Mucosa of rectum (tissue), 2 donors: Measurements from ENCODE around the gene BCAR3.
A peak's percentile ranks its signal among the peaks of the same experiment; 100 is the strongest.

ENCODE experiments used
- H3K27ac ChIP-seq, 2 donors: one replicate each; pipeline ENCODE4 v1.7.0; 2013; ENCODE audit warnings: inconsistent platforms in 2 of 2, low read depth in 2 of 2, low read length in 2 of 2
- H3K27me3 ChIP-seq, 2 donors: one replicate each; pipeline ENCODE4 v1.7.0; 2013; ENCODE audit warnings: low read length in 2 of 2; ENCODE audit not compliant: control insufficient read depth in 2 of 2, insufficient read depth in 2 of 2
- H3K36me3 ChIP-seq, 2 donors: one replicate each; pipeline ENCODE4 v1.7.0; 2013; ENCODE audit warnings: low read length in 2 of 2; ENCODE audit not compliant: control insufficient read depth in 2 of 2, insufficient read depth in 2 of 2
- H3K4me1 ChIP-seq, 2 donors: one replicate each; pipeline ENCODE4 v1.7.0; 2013; ENCODE audit warnings: low read length in 2 of 2, mild to moderate bottlenecking in 1 of 2; ENCODE audit not compliant: control insufficient read depth in 2 of 2, insufficient read depth in 2 of 2
- H3K4me3 ChIP-seq, 2 donors: one replicate each; pipeline ENCODE4 v1.7.0; 2013; ENCODE audit warnings: low read length in 2 of 2
- H3K9ac ChIP-seq, 2 donors: one replicate each; pipeline ENCODE4 v1.7.0; 2013; ENCODE audit warnings: low read length in 2 of 2, low read depth in 1 of 2, mild to moderate bottlenecking in 1 of 2
- H3K9me3 ChIP-seq, 2 donors: one replicate each; pipeline ENCODE4 v1.7.0; 2013; ENCODE audit warnings: low read length in 2 of 2; ENCODE audit not compliant: control insufficient read depth in 2 of 2
- donor health status: healthy.
- donor health status: Normal muscosa, but diverticular disease.

The BCAR3 gene

DNA sequence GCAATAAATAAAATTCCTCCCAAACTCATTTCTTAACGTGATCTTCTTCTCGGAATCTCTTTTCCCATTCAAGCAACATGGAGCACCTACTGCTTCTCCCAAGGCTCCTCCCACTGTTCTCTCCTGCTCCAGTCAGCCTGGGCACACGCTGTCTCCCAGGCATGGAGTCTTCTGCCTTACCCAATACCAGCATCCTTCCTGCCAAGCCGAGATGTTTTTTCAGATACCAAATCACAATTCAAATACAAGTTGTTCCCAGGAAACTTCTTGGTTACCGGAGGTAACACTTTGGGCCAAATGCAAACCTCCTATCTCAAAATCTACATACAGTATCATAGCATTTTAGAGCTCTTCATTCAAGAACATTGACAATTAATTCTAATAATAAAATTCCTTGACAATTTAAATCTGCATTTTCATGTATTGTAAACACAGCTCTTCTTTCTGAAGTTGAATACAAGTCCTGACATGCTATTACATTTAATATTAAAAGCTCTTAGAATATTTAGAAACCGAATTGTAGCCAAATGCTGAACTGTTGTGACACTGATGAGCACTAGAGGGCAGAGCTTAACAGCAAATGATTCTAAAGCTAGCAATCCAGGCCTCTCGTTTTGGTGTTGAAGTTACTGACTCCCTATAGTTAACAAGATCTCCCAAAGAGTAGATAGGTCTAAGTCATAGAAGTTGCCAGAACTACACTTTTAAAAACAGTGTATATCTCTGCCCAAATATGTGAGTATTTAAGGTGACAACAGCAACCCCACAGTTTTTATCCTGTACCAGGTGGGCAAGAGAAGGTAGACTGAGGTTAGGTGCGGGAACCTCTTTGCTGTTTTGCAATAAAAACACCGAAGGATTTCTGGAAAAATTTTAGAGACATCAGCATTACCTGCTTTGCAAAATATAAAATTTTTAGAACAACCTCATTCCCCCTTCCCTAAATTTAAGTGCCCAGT, 52.3 kb downstream of the BCAR3 start:
- Histone ChIP-seq H3K27ac (no peak overlapping the region), H3K4me1 (no peaks in the 10 kb centered on the region), H3K9ac (no peak overlapping the region), H3K4me3 (no peak overlapping the region), H3K36me3 (no peaks in the 10 kb centered on the region), H3K9me3 (no peaks in the 10 kb centered on the region), H3K27me3 (no peaks in the 10 kb centered on the region)

DNA sequence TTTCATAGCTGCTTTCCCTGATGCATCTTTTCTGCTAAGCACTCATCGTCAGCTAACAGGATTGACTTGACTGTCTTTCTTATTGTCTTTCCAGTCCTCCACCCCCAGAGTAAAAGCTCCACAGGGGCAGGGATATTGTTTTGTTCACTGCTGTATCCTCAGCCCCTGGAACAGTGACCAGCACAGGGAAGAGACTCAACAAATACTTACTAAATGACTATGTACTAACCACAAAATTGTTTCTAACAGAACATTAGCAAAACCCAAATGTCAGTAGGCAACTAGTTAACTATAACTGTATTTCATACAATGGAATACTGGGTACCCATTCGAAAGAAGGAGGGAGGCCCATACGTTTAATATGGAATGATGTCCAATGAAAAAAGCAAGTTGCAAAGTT, 53.0 kb downstream of the BCAR3 start:
- Histone ChIP-seq H3K9me3 (no peaks in the 10 kb centered on the region), H3K4me3 (no peak overlapping the region), H3K9ac (no peak overlapping the region), H3K36me3 (no peaks in the 10 kb centered on the region), H3K27ac (no peak overlapping the region), H3K27me3 (no peaks in the 10 kb centered on the region), H3K4me1 (peaks cover 0 to 2% of the 10 kb centered on the region in 2 donors)

DNA sequence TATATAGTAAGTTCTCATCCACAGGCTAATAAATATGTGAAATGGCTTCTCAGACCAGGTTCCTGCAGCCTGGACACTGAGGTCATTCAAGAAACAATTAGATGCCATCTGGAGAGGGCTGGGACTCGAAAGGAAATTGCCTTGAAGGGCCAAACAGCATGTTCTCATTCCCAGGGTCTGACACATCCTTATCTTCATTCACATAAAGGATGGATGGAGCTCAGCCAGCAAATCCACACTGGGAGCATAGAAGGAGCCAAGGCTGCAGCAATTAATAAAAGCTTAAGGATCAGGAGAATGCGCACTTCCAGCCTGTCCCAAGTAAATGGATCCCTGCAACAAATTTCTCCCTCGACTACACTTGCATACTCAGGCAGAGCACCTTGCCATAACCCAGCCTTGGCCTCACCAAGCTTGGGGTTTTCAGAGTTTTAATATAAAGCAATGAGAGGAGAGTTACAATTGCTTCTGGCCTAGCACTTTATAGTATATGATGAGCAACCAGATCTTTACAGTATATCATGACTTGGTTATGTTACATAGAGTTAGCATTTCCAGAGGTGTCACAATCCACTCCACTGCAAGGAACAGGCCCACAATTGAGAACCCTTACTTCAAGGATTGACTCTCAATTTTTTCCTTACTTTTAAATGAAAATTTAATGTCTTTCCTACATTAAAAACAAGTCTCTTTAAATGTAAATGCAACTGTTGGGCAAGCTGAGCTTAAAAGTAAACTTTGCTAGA, 55.9 kb downstream of the BCAR3 start:
- no peak overlapping the region for H3K4me3 ChIP-seq
- H3K9ac ChIP-seq, result no peak overlapping the region
- H3K9me3 ChIP-seq, result no peaks in the 10 kb centered on the region
- no peaks in the 10 kb centered on the region for H3K27me3 ChIP-seq
- H3K36me3 ChIP-seq, result no peaks in the 10 kb centered on the region
- no peak overlapping the region for H3K27ac ChIP-seq
- H3K4me1 ChIP-seq, result peaks cover 5 to 21% of the 10 kb centered on the region in 2 donors

DNA sequence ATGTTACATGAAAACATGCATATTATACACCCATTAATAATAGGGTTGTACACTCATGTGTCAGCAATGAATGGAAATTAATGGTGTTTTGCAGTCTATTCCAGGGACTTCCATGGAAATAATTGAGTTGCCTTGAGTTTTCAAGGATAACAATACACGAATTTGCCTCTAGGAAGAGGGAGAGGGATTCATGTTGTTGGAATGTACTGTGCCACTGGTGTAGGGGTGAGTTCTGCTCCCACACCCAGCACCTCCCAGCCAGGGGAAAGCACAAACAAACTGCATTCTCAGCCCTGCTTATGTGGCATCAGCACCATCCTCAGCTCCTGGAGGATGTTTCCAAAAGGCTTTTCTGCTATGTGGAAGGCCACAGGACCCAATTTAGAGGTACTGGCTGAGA, 57.8 kb downstream of the BCAR3 start:
- H3K4me1 ChIP-seq, result peaks cover 5 to 37% of the 10 kb centered on the region in 2 donors
- H3K27me3 ChIP-seq, result no peaks in the 10 kb centered on the region
- no peak overlapping the region for H3K27ac ChIP-seq
- H3K36me3 ChIP-seq, result no peaks in the 10 kb centered on the region
- H3K4me3 ChIP-seq, result no peak overlapping the region
- H3K9ac ChIP-seq, result no peak overlapping the region
- H3K9me3 ChIP-seq, result no peaks in the 10 kb centered on the region

DNA sequence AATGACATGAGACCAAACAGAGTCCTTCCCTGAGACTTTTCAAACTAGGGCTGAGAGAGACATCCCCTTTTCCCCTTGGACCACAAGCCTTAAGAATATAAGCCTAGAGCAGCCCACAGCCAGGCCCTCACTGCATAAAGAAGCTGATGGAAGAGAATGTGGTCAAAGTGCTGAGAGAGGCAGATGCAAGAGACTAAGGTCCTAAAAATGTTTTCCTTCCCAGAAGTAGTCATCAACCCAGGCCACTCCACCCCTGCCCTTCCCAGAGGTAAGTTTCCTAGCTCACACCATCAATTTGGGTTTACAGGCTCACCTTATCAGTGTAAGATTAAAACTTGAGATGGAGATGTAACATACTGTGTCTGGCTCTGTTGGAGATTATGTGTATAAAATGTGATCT, 58.2 kb downstream of the BCAR3 start:
- no peak overlapping the region for H3K27ac ChIP-seq
- no peaks in the 10 kb centered on the region for H3K36me3 ChIP-seq
- no peaks in the 10 kb centered on the region for H3K27me3 ChIP-seq
- no peak overlapping the region for H3K9ac ChIP-seq
- H3K4me1 ChIP-seq, result peaks cover 5 to 39% of the 10 kb centered on the region in 2 donors
- no peaks in the 10 kb centered on the region for H3K9me3 ChIP-seq
- H3K4me3 ChIP-seq, result no peak overlapping the region

DNA sequence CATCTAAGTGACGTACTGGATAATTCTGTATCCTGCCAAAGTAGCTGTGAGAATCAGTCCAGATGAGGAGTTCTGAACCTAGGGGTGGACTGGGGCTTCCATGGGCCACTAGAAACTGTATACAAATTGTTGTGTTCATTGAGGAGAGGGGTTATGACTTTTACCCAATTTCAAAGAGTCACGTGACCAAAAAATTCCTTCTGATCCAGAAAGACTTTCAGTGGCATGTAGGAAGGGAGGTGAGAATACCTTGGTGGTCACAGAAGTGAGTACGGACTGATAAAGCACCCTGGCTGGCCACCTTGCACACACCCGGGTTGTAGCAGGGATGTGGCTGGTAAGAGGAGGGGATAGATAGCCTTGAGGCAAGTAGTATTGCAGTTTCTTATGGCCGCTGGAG, 60.4 kb downstream of the BCAR3 start:
- Histone ChIP-seq H3K4me1 (peaks cover 22 to 61% of the 10 kb centered on the region in 2 donors), H3K9me3 (no peaks in the 10 kb centered on the region), H3K4me3 (no peak overlapping the region), H3K27ac (peak overlapping the region in 1 of 2 donors; percentile 32), H3K36me3 (no peaks in the 10 kb centered on the region), H3K27me3 (no peaks in the 10 kb centered on the region), H3K9ac (no peak overlapping the region)

DNA sequence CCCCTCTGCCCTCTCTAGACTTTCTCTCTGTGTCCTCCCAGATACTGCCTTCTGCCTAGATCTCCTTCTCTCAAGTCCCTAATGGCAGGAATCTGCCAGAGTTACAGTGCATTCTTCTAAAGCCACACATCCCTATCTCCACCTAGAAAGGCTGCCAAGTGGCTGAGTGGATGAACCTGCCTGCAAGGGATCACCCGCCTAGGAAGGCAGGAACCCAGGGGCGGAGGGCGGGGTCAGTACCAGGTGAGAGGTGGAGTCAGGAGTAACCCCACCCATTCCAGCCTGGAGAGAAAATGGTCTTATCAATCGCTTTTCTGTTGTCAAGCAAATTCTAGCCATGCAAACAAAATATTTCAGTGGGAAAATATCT, 60.8 kb downstream of the BCAR3 start:
- no peaks in the 10 kb centered on the region for H3K27me3 ChIP-seq
- no peaks in the 10 kb centered on the region for H3K9me3 ChIP-seq
- H3K36me3 ChIP-seq, result no peaks in the 10 kb centered on the region
- H3K27ac ChIP-seq, result peak overlapping the region; percentile 32 to 46
- H3K4me1 ChIP-seq, result peaks cover 25 to 65% of the 10 kb centered on the region in 2 donors
- no peak overlapping the region for H3K4me3 ChIP-seq
- H3K9ac ChIP-seq, result no peak overlapping the region

DNA sequence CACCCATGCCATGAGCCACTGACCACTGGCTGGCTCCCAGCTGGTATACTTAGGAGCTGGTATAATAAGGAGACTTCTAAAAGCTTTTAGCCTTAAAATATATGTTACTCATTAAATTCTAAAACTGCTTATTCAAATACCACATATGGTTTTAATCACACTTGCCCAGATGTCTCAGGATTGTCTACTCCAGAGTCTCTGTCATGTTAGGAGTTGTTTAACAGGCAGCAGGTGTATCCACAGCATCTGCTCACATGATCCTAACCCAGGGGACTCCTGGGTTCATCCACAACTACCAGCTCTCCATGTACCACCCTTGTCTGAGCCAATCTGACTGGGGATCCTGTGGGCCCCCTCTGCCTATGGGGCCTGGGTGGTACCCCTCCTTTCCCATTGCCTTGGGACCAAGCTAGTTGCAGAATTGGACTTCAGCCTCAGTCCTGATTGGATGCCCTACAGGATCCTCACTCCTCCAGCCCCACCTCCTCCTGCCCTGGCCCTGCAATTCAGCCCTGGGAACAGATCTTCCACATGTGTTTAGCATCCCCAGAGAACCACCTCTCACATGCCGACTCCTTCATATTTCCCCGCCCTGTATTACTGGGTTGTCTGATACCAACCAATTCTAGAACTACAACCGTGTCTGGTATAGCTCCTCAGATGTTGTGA, 61.3 kb downstream of the BCAR3 start:
- Histone ChIP-seq H3K4me1 (peaks cover 30 to 70% of the 10 kb centered on the region in 2 donors), H3K9me3 (no peaks in the 10 kb centered on the region), H3K27ac (peak overlapping the region; percentile 20 to 46), H3K9ac (no peak overlapping the region), H3K27me3 (no peaks in the 10 kb centered on the region), H3K36me3 (no peaks in the 10 kb centered on the region), H3K4me3 (no peak overlapping the region)

DNA sequence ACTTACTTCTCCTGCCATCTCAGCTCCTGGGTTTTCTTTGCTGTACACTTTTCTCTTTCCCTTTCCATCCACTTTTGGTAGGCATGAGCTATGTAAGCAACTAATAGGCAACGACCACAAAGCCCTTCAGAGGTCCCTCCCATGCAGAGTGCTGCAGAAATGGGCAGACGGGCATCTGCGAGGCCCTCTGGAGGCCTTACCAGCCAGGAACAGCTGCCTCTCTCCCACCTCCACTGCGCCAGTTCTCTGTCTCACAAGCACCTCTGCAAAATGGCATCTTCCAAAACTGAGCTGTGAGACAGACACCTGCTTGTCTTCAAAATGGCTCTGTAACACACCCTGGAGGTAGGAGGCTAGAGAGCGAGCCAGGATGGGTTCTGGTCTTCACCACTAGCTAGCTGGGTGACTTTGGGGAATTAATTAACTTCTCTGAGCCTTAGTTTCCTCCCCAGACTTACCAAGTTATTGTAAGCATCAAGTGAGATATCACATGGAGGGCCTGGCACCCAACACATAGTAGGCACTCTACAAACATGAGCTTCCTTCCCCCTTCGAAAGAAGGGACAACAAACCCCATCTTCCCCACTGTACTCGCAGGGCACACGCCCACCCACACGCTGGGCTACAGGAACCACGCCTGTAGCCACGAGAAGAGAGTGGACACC, 62.0 kb downstream of the BCAR3 start:
- Histone ChIP-seq H3K4me1 (peaks cover 36 to 76% of the 10 kb centered on the region in 2 donors), H3K9me3 (no peaks in the 10 kb centered on the region), H3K9ac (no peak overlapping the region), H3K36me3 (no peaks in the 10 kb centered on the region), H3K27me3 (no peaks in the 10 kb centered on the region), H3K4me3 (no peak overlapping the region), H3K27ac (peak overlapping the region in 1 of 2 donors; percentile 46)
